ENCODE results near the gene RPS2.

RPS2 gene

DNA sequence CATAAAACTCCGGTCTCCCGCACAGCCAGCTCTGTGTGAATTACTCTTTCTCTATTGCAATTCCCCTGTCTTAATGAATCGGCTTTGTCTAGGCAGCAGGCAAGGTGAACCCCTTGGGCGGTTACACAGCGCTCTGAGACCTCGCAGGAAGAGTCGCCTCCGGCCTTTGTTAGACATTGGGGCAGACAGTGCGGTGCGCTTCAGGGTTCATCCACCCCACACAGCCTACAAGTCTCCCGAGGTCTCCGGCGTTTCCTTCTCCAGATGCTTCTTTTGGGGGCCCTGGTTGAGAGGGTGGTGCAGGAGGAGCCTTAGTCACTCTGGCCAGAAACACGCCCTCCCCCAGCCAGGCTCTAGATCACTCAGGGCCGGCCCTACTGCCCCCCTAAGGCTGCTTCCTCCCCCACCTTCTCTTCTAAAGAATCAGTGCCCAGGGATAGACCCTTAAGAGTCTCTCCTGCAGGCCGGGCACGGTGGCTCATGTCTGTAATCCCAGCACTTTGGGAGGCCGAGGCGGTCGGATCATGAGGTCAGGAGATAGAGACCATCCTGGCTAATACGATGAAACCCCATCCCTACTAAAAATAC lies 19.9 kb downstream of the RPS2 start:
- no peak for TF ChIP-seq TAF1 (IDR thresholded peaks at IDR 0.05; ENCODE audit: borderline replicate concordance, insufficient read depth, low read length)
- no peak for TF ChIP-seq SIN3A (IDR thresholded peaks at IDR 0.05; ENCODE audit: borderline replicate concordance, insufficient read depth, low read length)
- no peak for TF ChIP-seq POLR2AphosphoS5 (IDR thresholded peaks at IDR 0.05; ENCODE audit: low read depth, low read length)
- no peak for TF ChIP-seq FOXP2 (optimal IDR thresholded peaks at IDR 0.05; ENCODE audit: borderline replicate concordance, extremely low read depth, extremely low read length, insufficient read depth)
- TF ChIP-seq, protein P1, sequence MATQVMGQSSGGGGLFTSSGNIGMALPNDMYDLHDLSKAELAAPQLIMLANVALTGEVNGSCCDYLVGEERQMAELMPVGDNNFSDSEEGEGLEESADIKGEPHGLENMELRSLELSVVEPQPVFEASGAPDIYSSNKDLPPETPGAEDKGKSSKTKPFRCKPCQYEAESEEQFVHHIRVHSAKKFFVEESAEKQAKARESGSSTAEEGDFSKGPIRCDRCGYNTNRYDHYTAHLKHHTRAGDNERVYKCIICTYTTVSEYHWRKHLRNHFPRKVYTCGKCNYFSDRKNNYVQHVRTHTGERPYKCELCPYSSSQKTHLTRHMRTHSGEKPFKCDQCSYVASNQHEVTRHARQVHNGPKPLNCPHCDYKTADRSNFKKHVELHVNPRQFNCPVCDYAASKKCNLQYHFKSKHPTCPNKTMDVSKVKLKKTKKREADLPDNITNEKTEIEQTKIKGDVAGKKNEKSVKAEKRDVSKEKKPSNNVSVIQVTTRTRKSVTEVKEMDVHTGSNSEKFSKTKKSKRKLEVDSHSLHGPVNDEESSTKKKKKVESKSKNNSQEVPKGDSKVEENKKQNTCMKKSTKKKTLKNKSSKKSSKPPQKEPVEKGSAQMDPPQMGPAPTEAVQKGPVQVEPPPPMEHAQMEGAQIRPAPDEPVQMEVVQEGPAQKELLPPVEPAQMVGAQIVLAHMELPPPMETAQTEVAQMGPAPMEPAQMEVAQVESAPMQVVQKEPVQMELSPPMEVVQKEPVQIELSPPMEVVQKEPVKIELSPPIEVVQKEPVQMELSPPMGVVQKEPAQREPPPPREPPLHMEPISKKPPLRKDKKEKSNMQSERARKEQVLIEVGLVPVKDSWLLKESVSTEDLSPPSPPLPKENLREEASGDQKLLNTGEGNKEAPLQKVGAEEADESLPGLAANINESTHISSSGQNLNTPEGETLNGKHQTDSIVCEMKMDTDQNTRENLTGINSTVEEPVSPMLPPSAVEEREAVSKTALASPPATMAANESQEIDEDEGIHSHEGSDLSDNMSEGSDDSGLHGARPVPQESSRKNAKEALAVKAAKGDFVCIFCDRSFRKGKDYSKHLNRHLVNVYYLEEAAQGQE (IDR thresholded peaks at IDR 0.05; ENCODE audit: insufficient read depth in 1 of 2, low read depth in 2 of 2, low read length in 2 of 2) = no peak

DNA sequence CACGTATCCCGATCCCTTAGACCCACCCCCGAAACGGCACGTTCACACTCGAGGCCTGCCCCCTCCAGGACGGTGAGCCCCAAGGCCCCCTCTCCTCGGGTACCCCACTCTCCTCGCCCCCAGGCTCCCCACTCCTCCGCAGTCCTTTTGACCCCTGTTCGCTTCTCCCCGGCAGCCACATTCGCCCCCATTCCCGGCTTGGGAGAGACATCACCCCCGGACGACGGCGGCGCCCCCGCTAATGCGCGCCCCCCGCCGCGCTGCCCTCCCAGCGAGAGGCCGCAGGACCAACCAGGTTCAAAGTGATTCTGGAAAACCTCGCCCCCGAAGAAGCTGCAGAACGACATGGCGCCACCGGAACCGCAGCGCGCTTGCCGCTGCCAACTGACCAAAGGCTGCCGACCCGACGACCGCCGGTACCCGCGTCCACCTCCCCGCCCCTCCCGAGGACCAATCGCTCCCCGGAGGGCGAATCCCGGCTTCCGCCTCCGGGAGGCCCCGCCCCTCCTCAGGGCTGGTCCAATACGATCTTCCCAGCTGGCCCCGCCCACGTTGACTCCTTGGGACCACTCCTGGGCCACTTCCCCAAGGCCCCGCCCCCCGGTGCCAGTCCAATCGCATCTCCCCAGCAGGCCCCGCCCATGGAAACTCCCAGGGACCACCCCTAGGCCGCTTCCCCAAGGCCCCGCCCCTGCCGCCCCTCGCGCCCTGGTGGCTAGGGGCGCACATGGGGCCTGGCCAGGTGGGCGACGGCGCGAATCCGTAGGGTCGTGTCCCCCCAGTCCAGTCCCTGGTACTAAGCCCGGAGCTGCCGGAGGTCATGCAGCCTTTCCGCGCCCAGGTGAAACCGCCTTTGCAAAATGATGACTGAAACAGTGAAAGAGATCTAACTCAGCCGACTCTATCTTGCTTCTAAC lies 21.6 kb downstream of the RPS2 start, which contains the start of gene MSRB1:
TSS of gene MSRB1 (minus strand) at position 390 of the 917 bp plus-strand sequence. CDS start at position 347, 43 bp downstream.
- no peak for TF ChIP-seq FOXP2 (optimal IDR thresholded peaks at IDR 0.05; ENCODE audit: borderline replicate concordance, extremely low read depth, extremely low read length, insufficient read depth)
- TF ChIP-seq, protein P1 (IDR thresholded peaks at IDR 0.05; ENCODE audit: insufficient read depth in 1 of 2, low read depth in 2 of 2, low read length in 2 of 2) = no peak
- peak; percentile 84; the same call in 1 of the 2 replicates for TF ChIP-seq TAF1 (IDR thresholded peaks at IDR 0.05; ENCODE audit: borderline replicate concordance, insufficient read depth, low read length)
- no peak for TF ChIP-seq SIN3A (IDR thresholded peaks at IDR 0.05; ENCODE audit: borderline replicate concordance, insufficient read depth, low read length)
- TF ChIP-seq POLR2AphosphoS5 (IDR thresholded peaks at IDR 0.05; ENCODE audit: low read depth, low read length) = peak; percentile 59

DNA sequence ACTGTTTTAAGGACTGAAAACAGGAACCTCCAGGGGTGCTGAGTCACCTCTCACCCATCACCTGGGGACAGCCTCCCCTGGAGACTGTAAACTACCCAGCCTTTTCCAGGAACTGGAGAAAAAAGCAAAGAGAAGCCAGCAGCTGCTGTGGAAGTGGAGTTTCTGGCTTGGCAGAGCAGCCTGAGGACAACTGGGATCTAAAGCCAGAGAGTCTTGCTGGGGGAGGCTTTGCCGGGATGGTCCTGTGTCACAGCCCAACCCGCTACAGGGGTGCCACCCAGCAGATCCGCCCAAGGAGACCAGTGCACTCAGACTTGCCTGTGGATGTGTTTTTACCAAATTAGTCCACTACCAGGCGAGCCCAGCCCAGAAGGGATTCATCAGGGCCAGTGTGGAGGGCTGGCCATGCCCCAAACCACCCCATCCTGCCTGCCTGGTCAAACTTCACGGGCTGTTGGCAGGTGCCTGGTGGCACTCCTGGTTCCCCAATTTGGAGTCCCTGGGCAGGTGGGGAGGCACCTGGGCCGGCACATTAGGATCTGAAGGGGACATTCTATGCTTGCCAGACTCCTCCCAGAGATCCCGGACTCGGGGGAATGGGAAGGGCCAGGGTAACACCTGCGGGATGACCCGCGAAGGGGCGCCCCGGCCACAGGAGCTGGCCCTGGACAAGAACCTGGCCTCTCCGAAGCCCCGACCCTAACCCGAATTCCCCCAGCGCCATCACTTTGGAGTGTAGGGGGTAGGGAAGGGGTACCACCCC lies 22.4 kb downstream of the RPS2 start:
- TF ChIP-seq, protein P1 (IDR thresholded peaks at IDR 0.05; ENCODE audit: insufficient read depth in 1 of 2, low read depth in 2 of 2, low read length in 2 of 2) = no peak
- TF ChIP-seq FOXP2 (optimal IDR thresholded peaks at IDR 0.05; ENCODE audit: borderline replicate concordance, extremely low read depth, extremely low read length, insufficient read depth) (no peak), SIN3A (IDR thresholded peaks at IDR 0.05; ENCODE audit: borderline replicate concordance, insufficient read depth, low read length) (no peak), POLR2AphosphoS5 (IDR thresholded peaks at IDR 0.05; ENCODE audit: low read depth, low read length) (no peak), TAF1 (IDR thresholded peaks at IDR 0.05; ENCODE audit: borderline replicate concordance, insufficient read depth, low read length) (no peak)

DNA sequence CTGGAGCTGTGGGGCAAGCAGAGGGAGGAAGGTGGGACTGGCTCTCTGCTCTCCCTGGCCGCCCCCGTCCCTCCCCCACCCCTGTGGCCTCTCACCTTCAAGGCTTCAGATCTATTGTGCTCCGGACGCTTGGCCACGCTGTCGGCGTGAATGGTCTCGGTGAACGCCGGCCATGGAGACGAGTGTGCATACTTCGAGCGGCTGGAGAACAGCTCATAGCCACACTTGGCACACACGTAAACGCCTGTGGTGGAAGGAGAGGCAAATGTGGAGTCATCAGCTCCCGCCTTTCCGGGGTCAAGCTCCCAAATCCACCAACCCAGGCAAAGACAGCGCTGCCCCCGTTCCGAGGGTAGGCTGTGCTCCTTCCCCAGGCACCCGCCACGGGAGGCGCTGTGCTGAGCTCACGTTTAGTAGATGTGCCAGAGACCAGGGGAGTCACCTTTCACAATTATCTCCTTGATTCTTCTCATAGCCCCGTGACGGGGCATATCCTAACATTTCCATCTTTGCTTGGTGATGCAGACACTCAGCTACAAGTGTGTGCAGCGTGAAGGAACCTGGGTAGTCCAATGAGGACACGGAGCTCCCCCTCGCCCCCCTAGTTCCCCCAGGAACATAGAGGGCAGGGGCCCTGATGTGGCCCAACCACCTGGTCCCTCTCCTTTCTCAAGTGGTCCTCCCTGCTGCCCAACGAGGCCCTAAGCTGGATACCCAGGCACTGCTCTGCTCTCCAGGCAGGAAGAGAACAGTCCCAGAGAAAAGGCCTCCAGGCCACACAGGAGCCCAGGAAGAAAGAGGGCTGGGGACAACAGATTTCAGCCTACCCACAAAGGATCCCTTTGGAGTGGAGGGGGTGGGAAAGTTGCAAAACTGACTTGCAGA lies 23.2 kb downstream of the RPS2 start:
- TF ChIP-seq, protein P1 (IDR thresholded peaks at IDR 0.05; ENCODE audit: insufficient read depth in 1 of 2, low read depth in 2 of 2, low read length in 2 of 2) = no peak
- TF ChIP-seq POLR2AphosphoS5 (IDR thresholded peaks at IDR 0.05; ENCODE audit: low read depth, low read length) (no peak), SIN3A (IDR thresholded peaks at IDR 0.05; ENCODE audit: borderline replicate concordance, insufficient read depth, low read length) (no peak), FOXP2 (optimal IDR thresholded peaks at IDR 0.05; ENCODE audit: borderline replicate concordance, extremely low read depth, extremely low read length, insufficient read depth) (no peak)

Data from PFSK-1 (cell line).